Esophagus squamous epithelium (tissue), 4 donors: ENCODE measurements around the gene TMEM150B.

Experiments
- POLR2A ChIP-seq, 4 donors: fragments of 450-650 bp; IDR thresholded peaks; one replicate each; pipeline ENCODE4 v1.6.1; 2017; ENCODE audit warnings: antibody characterized with exemption in 4 of 4, mild to moderate bottlenecking in 4 of 4, moderate library complexity in 3 of 4
- TF ChIP-seq, protein P1 (sequence below), 6 experiments: fragments of 450-650 bp in 4 of 6; fragments of 200-600 bp in 2 of 6; sonication (generic) in 2 of 6; IDR thresholded peaks; one replicate each; pipeline ENCODE4 v1.5.1; 2016 to 2019; ENCODE audit warnings: antibody characterized with exemption in 6 of 6, mild to moderate bottlenecking in 4 of 6, moderate library complexity in 4 of 6

DNA sequence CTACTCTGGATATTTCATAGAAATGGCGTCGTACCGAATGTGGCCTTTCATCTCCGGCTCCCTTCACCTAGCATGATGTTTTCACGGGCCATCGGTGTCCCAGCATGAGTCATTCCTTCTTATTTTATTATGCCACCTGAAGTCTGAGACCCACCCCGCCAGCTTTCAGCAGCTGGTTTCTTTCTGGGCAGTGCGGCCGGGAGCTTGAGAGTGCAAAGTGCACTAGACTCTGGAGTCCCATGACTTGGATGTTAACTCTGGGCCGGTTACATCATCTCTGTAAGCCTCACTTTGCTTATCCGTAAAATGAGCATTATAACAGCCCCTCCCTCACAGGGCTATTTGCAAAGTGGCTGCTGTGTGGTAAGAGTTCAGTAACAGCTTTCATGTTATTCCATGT lies 8.7 kb upstream of the TMEM150B start:
- TF ChIP-seq, protein P1, sequence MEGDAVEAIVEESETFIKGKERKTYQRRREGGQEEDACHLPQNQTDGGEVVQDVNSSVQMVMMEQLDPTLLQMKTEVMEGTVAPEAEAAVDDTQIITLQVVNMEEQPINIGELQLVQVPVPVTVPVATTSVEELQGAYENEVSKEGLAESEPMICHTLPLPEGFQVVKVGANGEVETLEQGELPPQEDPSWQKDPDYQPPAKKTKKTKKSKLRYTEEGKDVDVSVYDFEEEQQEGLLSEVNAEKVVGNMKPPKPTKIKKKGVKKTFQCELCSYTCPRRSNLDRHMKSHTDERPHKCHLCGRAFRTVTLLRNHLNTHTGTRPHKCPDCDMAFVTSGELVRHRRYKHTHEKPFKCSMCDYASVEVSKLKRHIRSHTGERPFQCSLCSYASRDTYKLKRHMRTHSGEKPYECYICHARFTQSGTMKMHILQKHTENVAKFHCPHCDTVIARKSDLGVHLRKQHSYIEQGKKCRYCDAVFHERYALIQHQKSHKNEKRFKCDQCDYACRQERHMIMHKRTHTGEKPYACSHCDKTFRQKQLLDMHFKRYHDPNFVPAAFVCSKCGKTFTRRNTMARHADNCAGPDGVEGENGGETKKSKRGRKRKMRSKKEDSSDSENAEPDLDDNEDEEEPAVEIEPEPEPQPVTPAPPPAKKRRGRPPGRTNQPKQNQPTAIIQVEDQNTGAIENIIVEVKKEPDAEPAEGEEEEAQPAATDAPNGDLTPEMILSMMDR (IDR thresholded peaks at IDR 0.05), result no peak
- TF ChIP-seq POLR2A (IDR thresholded peaks at IDR 0.05), result no peak
